AG04449 (cell line): ENCODE results near the gene ITPR3.

Experiments used
- CTCF ChIA-PET: fragments of 350-600 bp; formaldehyde crosslinking; extraction: SDS; loops from one replicate; lab custom pipeline; 2021; ENCODE audit warnings: antibody characterized with exemption; lab: Yijun Ruan, JAX
- POLR2A ChIA-PET: fragments of 400-600, 350-600 bp; formaldehyde crosslinking; extraction: SDS; loops from one replicate; lab custom pipeline; 2020; ENCODE audit warnings: antibody characterized with exemption, inconsistent platforms; lab: Yijun Ruan, JAX
- DNase-seq: peaks from one replicate; pipeline ENCODE4 v3.0.0-alpha.2; 2010; ENCODE audit warnings: low read depth, low spot score
- H3K4me3 ChIP-seq: 2 replicates; pipeline ENCODE4 v1.5.1; 2011; ENCODE audit warnings: low read depth, mild to moderate bottlenecking, control low read depth, low read length
- CTCF ChIP-seq: IDR thresholded peaks from one replicate; pipeline ENCODE4 v1.5.1; 2011; ENCODE audit warnings: mild to moderate bottlenecking, moderate library complexity, low read length, control low read depth, inconsistent platforms; ENCODE audit not compliant: insufficient read depth; ENCODE audit errors: missing control alignments

The ITPR3 gene

GRCh38 chr6:33737267-33738026 is 116.3 kb downstream of the ITPR3 start:
- CTCF ChIA-PET, result interaction anchor here (0.7 to 21.8 kb wide), 5 partner anchors 9 to 290 kb away, joined by 3 to 584 read pairs (median 4); no protein-coding TSS in a partner anchor
- POLR2A ChIA-PET, result no interaction called here

DNA sequence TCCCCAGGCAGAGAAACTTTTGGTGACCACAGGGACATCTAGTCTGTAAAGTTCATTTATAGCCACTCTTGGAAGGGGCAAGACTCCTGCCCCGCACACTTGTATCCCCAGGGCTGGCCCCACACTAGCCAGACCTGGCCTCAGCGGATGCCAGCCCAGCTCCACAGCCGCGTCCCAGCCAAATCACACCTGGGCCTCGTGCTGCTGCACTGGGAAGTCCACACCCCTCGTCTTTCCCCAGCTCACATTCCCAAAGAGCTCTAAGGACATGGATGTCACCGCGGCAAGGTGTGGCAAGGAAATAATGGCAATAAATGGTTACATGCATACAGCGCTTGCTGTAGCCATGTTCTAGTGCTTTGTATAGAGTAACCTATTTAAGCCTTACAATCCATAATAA is 117.0 kb downstream of the ITPR3 start:
- TF ChIP-seq CTCF, result no peak
- ChIA-PET POLR2A (no interaction called here), CTCF (interaction anchor here (0.7 to 21.8 kb wide), 3 partner anchors 8 to 289 kb away, joined by 3 to 584 read pairs (median 4); no protein-coding TSS in a partner anchor)
- no peak for DNase-seq
- H3K4me3 ChIP-seq, result no peak overlapping the region

More at GRCh38 chr6:33737267-33738026, 116.3 kb downstream of the ITPR3 start:
- TF ChIP-seq CTCF, result no peak
- H3K4me3 ChIP-seq, result no peak overlapping the region
- DNase-seq, result no peak

DNA sequence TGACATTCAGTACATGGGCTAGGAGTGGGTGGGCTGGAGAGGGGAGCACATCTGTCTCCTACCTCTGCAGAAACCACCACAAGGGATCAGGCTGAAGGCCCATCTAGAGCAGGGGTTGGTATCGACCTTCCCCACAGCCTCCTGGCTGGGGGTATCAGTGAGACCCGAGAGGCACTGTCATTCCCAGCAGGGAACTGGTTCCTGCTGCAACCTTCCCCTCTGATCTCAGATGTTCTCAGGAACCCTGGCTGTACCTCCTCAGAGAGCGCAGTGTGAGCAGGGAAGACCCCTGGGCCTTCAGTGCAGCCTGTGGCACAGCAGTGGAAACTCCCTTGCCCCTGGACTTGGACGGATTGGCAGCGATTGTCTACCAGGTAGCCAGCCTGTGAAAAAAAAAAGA is 117.8 kb downstream of the ITPR3 start:
- ChIA-PET POLR2A (no interaction called here), CTCF (interaction anchor here (0.7 to 21.8 kb wide), 2 partner anchors 10 to 23 kb away, joined by 3 to 584 read pairs; no protein-coding TSS in a partner anchor)
- no peak for DNase-seq
- no peak overlapping the region for H3K4me3 ChIP-seq
- TF ChIP-seq CTCF, result no peak

DNA sequence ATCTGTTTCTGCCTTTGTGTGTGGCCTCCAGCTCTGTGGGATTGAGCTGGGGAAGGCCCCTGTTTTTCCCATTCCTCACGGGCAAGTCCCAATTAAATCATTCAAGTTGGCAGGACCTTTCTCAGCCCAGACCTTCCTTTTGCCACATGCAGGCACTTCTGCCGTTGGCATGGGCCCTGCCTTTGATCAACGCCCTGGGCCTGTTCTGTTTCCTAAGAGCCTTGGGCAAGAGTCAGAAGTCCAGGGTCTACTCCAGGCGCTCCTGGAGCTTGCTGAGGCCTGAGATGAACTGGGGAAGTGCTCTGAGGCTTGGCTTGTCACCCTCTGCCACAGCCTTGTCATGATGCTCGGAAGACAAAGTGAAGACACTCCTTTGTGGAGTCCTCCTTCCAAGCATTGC is 118.4 kb downstream of the ITPR3 start:
- no peak for DNase-seq
- no peak overlapping the region for H3K4me3 ChIP-seq
- TF ChIP-seq CTCF, result no peak
- ChIA-PET POLR2A (no interaction called here), CTCF (interaction anchor here (0.7 to 21.8 kb wide), 5 partner anchors 11 to 416 kb away, joined by 3 to 584 read pairs (median 4); no protein-coding TSS in a partner anchor)

GRCh38 chr6:33740204-33740608 is 119.1 kb downstream of the ITPR3 start:
- no peak overlapping the region for H3K4me3 ChIP-seq
- DNase-seq, result no peak
- POLR2A ChIA-PET, result no interaction called here
- CTCF ChIA-PET, result interaction anchor here (1.2 to 21.8 kb wide), 4 partner anchors 22 to 415 kb away, joined by 4 to 584 read pairs (median 4); no protein-coding TSS in a partner anchor
- TF ChIP-seq CTCF, result no peak

GRCh38 chr6:33740794-33741193 is 119.7 kb downstream of the ITPR3 start:
- no peak overlapping the region for H3K4me3 ChIP-seq
- ChIA-PET CTCF (interaction anchor here (0.9 to 21.8 kb wide), 6 partner anchors 13 to 415 kb away, joined by 4 to 584 read pairs (median 5); partner anchors contain the start of gene UQCC2), POLR2A (no interaction called here)
- no peak for DNase-seq
- no peak for TF ChIP-seq CTCF
